ENCODE data around the gene BARX2. TPM values are rescaled to one million over a fixed set of nuclear protein-coding genes. Genes with fewer than 3 reads are reported as not detected.

Gene BARX2
- total RNA-seq, 3 donors from 2014 or later (not counting 1 experiment from before 2014, with no cell fraction given): not detected

DNA sequence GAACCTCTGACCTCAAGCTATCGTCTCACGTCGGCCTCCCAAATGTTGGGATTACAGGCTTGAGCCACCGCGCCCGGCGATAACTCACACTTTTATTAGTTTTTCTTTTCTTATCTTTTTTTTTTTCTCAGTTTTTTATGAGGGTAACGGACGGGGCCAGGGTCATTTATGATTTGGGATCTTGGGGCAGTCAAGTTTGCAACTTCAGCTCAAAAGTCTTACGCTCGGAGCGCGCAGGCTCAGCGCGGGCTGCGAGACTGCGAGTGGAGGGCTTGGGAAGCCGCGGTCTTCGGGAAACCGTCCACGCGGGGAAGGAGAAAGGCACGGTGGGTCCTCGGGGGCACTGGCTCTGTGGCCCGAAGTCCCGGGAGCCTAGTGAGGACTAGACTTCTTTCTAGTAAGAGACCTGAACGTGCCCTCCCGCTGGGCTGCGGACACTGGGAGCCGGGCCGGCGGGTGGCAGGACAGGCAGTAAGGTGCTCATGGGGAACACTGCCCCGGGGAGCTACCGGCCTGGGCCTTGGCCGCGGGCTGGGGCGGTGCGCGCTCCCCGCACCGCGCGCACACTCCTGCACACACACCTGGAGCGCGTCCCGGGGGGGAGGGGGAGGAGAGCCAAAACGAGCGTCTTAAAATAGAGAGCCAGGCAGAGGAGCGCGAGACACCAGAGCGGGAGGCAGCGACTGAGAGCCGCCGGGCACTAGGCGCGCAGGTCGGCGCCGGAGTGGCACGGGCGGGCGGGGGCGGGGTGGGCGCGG, 476 bp upstream of the BARX2 start:
- Histone ChIP-seq H3K9me3 (ENCODE audit: control insufficient read depth, insufficient read depth, low read length) (no peaks in the 10 kb centered on the region), H3K36me3 (ENCODE audit: control insufficient read depth, insufficient read depth, low read length) (no peaks in the 10 kb centered on the region), H3K4me3 (ENCODE audit: low read length) (no peak overlapping the region), H3K4me1 (ENCODE audit: control insufficient read depth, insufficient read depth, low read length) (peaks cover 4% of the 10 kb centered on the region), H3K27me3 (ENCODE audit: control insufficient read depth, insufficient read depth, low read length) (peaks cover 22% of the 10 kb centered on the region), H3K27ac (ENCODE audit: low read length) (no peak overlapping the region)
- peaks cover 0 to 5% of the 10 kb centered on the region in 2 donors for H3K4me1 Mint-ChIP-seq
- H3K9me3 Mint-ChIP-seq: no peaks in the 10 kb centered on the region
- H3K4me3 Mint-ChIP-seq: no peak overlapping the region
- no peaks in the 10 kb centered on the region for H3K36me3 Mint-ChIP-seq
- no peak overlapping the region for H3K27ac Mint-ChIP-seq
- DNase-seq (no peak), ATAC-seq (no peak)
- 4% methylated on average over 66 of the region's 66 CpGs for WGBS (ENCODE audit: insufficient coverage)
- H3K27me3 Mint-ChIP-seq (ENCODE audit: low read depth in 2 of 2): peaks cover 64 to 84% of the 10 kb centered on the region in 2 donors
- intact Hi-C loops (cut with micrococcal nuclease): no loop called here
- TF ChIP-seq, protein P1, sequence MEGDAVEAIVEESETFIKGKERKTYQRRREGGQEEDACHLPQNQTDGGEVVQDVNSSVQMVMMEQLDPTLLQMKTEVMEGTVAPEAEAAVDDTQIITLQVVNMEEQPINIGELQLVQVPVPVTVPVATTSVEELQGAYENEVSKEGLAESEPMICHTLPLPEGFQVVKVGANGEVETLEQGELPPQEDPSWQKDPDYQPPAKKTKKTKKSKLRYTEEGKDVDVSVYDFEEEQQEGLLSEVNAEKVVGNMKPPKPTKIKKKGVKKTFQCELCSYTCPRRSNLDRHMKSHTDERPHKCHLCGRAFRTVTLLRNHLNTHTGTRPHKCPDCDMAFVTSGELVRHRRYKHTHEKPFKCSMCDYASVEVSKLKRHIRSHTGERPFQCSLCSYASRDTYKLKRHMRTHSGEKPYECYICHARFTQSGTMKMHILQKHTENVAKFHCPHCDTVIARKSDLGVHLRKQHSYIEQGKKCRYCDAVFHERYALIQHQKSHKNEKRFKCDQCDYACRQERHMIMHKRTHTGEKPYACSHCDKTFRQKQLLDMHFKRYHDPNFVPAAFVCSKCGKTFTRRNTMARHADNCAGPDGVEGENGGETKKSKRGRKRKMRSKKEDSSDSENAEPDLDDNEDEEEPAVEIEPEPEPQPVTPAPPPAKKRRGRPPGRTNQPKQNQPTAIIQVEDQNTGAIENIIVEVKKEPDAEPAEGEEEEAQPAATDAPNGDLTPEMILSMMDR (IDR thresholded peaks at IDR 0.05): no peak

DNA sequence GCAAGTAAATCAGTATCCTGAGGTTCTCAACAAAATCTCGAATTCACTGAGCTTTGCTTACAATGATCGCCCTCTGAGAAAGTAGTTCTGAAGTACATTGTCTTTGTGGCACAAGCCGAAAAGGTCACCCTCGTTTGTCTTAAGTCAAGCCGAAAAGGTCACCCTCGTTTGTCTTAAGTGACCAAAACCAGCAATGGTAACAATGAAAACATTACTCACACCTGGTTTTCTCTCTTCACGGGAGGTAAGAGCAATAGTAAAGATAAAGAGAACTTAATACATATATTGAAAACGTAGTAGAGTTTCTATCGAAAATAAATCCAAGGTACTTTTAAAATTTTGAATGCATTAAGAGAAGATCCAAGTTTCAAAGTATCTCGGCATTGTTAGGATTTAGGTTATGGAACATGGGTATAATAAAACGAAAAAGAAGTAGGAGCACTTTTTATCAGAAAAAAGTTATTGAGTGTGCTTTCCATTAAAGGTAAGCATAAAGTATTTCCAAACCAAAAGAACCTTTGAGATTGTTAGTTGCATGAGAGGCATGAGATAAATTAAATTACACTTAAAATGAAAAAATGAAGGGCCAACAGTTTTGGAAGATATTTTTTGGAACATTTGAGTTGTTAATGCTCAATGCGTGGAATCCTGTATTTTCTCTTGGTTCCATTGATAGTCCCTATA, 1.2 kb downstream of the BARX2 start:
- ATAC-seq: no peak
- H3K36me3 ChIP-seq (ENCODE audit: control insufficient read depth, insufficient read depth, low read length): no peaks in the 10 kb centered on the region
- Mint-ChIP-seq H3K36me3 (no peaks in the 10 kb centered on the region), H3K9me3 (no peaks in the 10 kb centered on the region), H3K4me1 (peaks cover 0 to 5% of the 10 kb centered on the region in 2 donors), H3K27me3 (ENCODE audit: low read depth in 2 of 2) (peaks cover 64 to 82% of the 10 kb centered on the region in 2 donors), H3K27ac (no peak overlapping the region), H3K4me3 (no peak overlapping the region)
- H3K27me3 ChIP-seq (ENCODE audit: control insufficient read depth, insufficient read depth, low read length): peaks cover 13% of the 10 kb centered on the region
- WGBS (ENCODE audit: insufficient coverage): 50% methylated on average over 8 of the region's 12 CpGs
- no peak overlapping the region for H3K4me3 ChIP-seq (ENCODE audit: low read length)
- H3K4me1 ChIP-seq (ENCODE audit: control insufficient read depth, insufficient read depth, low read length): peaks cover 4% of the 10 kb centered on the region
- no peak for DNase-seq
- H3K27ac ChIP-seq (ENCODE audit: low read length): no peak overlapping the region
- TF ChIP-seq, protein P1 (IDR thresholded peaks at IDR 0.05): no peak
- intact Hi-C loops (cut with micrococcal nuclease): no loop called here
- no peaks in the 10 kb centered on the region for H3K9me3 ChIP-seq (ENCODE audit: control insufficient read depth, insufficient read depth, low read length)

DNA sequence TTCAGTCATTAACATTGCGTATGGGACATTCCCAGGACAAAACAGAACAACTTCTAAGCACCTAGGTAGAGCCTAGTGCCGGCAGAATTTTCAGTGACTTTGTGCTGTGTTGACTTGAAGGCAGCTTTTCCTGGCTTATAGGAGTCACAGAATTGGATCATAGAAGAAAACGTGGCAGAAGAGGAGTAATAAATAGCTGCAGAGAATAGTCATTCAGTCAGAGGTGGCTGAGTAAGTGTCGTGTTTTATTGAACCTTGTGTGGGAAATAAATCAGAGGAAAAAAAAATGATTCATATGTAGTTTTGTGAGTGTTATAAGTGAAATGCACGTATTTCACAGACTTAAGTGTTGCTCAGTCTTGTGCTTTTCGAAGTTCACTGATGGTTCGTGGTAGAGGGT, 2.1 kb downstream of the BARX2 start:
- H3K4me3 ChIP-seq (ENCODE audit: low read length): no peak overlapping the region
- Mint-ChIP-seq H3K27ac (no peak overlapping the region), H3K9me3 (no peaks in the 10 kb centered on the region), H3K4me3 (no peak overlapping the region), H3K36me3 (no peaks in the 10 kb centered on the region), H3K27me3 (ENCODE audit: low read depth in 2 of 2) (peaks cover 56 to 74% of the 10 kb centered on the region in 2 donors), H3K4me1 (peaks cover 0 to under 1% of the 10 kb centered on the region in 2 donors)
- intact Hi-C loops (cut with micrococcal nuclease): no loop called here
- ATAC-seq: no peak
- peaks cover 4% of the 10 kb centered on the region for H3K4me1 ChIP-seq (ENCODE audit: control insufficient read depth, insufficient read depth, low read length)
- H3K9me3 ChIP-seq (ENCODE audit: control insufficient read depth, insufficient read depth, low read length): no peaks in the 10 kb centered on the region
- TF ChIP-seq, protein P1 (IDR thresholded peaks at IDR 0.05): no peak
- peaks cover 13% of the 10 kb centered on the region for H3K27me3 ChIP-seq (ENCODE audit: control insufficient read depth, insufficient read depth, low read length)
- 76% methylated on average over 7 of the region's 7 CpGs for WGBS (ENCODE audit: insufficient coverage)
- DNase-seq: no peak
- no peaks in the 10 kb centered on the region for H3K36me3 ChIP-seq (ENCODE audit: control insufficient read depth, insufficient read depth, low read length)
- H3K27ac ChIP-seq (ENCODE audit: low read length): no peak overlapping the region

Data from natural killer cell (primary cell).